ENCODE data around the gene HOXD11.

HOXD11 gene

DNA sequence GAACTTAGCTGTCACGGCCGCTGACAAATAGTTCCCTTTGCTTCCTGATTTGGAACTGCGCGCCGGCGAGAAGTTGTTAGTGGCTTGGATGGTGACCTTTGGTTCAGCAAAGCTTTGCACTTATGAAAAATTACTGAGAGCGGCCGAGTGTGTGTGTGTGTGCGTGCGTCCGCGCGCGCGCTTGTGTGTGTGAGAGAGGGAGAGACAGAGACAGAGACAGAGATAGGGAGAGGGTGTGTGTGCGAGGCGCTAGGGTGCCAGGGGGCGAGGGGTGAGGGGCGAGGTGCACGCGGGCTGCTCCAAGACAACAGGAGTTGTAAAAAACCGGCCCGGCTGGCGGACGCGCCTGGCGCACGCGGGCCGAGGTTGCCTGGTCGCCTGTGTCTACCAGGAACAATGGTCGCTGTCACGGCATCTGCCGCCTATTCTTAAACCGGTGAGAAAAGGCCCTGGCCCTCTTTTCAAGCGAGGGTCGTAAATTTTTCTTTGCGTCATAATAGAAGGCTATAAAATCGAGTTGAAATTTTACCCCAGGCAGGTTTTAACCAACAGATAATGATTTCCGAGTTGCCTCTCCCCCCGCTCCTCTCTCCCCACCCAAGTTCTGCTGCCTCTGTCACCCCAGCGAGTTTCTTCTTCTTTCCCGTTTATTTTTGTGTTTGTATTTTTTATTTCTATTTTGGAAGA lies 50.6 kb downstream of the HOXD11 start:
- in situ Hi-C loops (cut with MboI; ENCODE audit: low sequenced_read_pairs) = no loop called here

- in situ Hi-C loops (cut with MboI; ENCODE audit: low sequenced_read_pairs) = no loop called here
Measured at GRCh38 chr2:176158186-176158591, 51.1 kb downstream of the HOXD11 start.

GRCh38 chr2:176158855-176159662 lies 52.0 kb downstream of the HOXD11 start:
- in situ Hi-C loops (cut with MboI; ENCODE audit: low sequenced_read_pairs) = no loop called here

All from HL-60/S4 (cell line).